Pulmonary artery endothelial cell (primary cell): Measurements from ENCODE around the gene IGF2. TPM values are rescaled to one million over a fixed set of nuclear protein-coding genes. Genes with fewer than 3 reads are reported as not detected.

ENCODE experiments used
- DNase-seq: peaks from one replicate; pipeline ENCODE4 v3.0.0-alpha.2; 2011; ENCODE audit warnings: low read depth, low spot score
- total RNA-seq: library from RNA; depleted of rRNA; stranded (reverse); fragments of >200 nt; gene quantifications from 2 replicates; pipeline ENCODE4 v1.2.3, GENCODE V29; 2014

IGF2 gene
- total RNA-seq, 1 donor from 2014 or later: 3.0 TPM

- DNase-seq: no peak
Measured at GRCh38 chr11:2154195-2154585, 15.0 kb upstream of the IGF2 start.

GRCh38 chr11:2153581-2154194, 14.5 kb upstream of the IGF2 start:
- no peak for DNase-seq

GRCh38 chr11:2151500-2152257, 12.5 kb upstream of the IGF2 start:
- no peak for DNase-seq

- peak; percentile 45 for DNase-seq
Measured at GRCh38 chr11:2149864-2150847, 11.0 kb upstream of the IGF2 start.

GRCh38 chr11:2149460-2149859, 10.3 kb upstream of the IGF2 start:
- DNase-seq: no peak

GRCh38 chr11:2148595-2148994, 9.4 kb upstream of the IGF2 start:
- DNase-seq: no peak

- no peak for DNase-seq
Measured at GRCh38 chr11:2147391-2147790, 8.2 kb upstream of the IGF2 start.

GRCh38 chr11:2146051-2146450, 6.9 kb upstream of the IGF2 start:
- DNase-seq: no peak

GRCh38 chr11:2144544-2145248, 5.5 kb upstream of the IGF2 start:
- no peak for DNase-seq

GRCh38 chr11:2143799-2144543, 4.8 kb upstream of the IGF2 start:
- DNase-seq: no peak

- no peak for DNase-seq
Measured at GRCh38 chr11:2143477-2143798, 4.2 kb upstream of the IGF2 start.

GRCh38 chr11:2142762-2143202, 3.6 kb upstream of the IGF2 start:
- no peak for DNase-seq

- DNase-seq: no peak
Measured at GRCh38 chr11:2142300-2142759, 3.1 kb upstream of the IGF2 start.

GRCh38 chr11:2140411-2141400, 1.5 kb upstream of the IGF2 start:
- DNase-seq: no peak

GRCh38 chr11:2139621-2140337, 590 bp upstream of the IGF2 start:
- no peak for DNase-seq

- no peak for DNase-seq
Measured at GRCh38 chr11:2138431-2139122, 612 bp downstream of the IGF2 start.

- DNase-seq: no peak
Measured at GRCh38 chr11:2138068-2138430, 1.1 kb downstream of the IGF2 start.
